ENCODE measurements around the gene C1orf122. TPM values are rescaled to one million over a fixed set of nuclear protein-coding genes. Genes with fewer than 3 reads are reported as not detected.
A peak's percentile ranks its signal among the peaks of the same experiment; 100 is the strongest.

Gene C1orf122
- polyA plus RNA-seq, 1 of the 3 experiments (the other 2 are of a cell fraction): 75.3 TPM

DNA sequence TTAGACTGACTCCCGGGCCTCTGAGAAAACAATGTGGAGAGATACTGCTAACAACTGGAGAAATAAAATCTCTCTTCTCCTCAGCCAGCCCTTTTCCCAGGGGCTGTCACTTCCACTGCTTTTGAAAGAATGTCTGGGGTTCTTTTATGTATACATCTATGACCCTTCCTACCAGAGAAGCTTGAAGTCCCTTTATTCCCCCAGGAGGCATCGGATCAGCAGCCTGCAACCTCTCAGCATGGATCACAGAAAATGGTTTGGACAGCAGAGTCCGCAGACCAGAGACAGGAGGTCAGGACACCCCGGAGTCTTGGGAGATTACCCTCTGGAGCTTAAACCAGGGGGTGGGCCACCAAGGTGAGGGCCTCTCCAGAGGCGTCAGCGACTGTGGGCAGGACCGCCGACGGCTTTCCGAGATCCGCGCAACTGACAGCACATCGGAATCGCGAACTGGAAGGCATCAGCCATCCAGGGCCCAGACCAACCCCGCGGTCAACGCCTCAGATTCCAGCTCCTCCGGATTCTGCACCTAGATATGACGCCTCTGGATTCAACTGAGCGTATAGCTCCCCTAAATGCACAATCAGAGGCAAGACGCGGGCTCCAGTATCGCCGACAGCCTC is 43.7 kb upstream of the C1orf122 start:
- Histone ChIP-seq H3K79me2 (ENCODE audit: insufficient read depth) (no peaks in the 10 kb centered on the region), H3K36me3 (replicated peaks in 1 of 2; ENCODE audit: control insufficient read depth in 1 of 2, insufficient read depth in 2 of 2, low read length in 1 of 2) (no peaks in the 10 kb centered on the region), H3K9me2 (no peaks in the 10 kb centered on the region), H3K4me1 (ENCODE audit: control insufficient read depth in 1 of 2, insufficient read depth in 2 of 2, low read depth in 1 of 2, low read length in 1 of 2) (peaks cover 0 to 13% of the 10 kb centered on the region in 2 experiments; a peak in 1 of 4 replicates), H3K27ac (ENCODE audit: low read depth in 2 of 2, low read length in 1 of 2) (no peak overlapping the region), H4K20me1 (ENCODE audit: insufficient read depth) (0 out of 2 replicates have a peak, but pooled peaks cover 3% of the 10 kb centered on the region), H3K9ac (no peak overlapping the region), H3K9me3 (no peaks in the 10 kb centered on the region), H2AFZ (ENCODE audit: low read depth) (no peak overlapping the region), H3K4me3 (ENCODE audit: low read depth in 2 of 2, low read length in 1 of 2) (peak overlapping the region in 1 of 2 experiments; percentile 42; a peak in 1 of 4 replicates), H3F3A (replicated peaks; ENCODE audit: insufficient read depth) (no peaks in the 10 kb centered on the region), H3K27me3 (ENCODE audit: insufficient read depth) (peaks cover 40% of the 10 kb centered on the region), H3K4me2 (no peak overlapping the region)
- TF ChIP-seq, protein P1, sequence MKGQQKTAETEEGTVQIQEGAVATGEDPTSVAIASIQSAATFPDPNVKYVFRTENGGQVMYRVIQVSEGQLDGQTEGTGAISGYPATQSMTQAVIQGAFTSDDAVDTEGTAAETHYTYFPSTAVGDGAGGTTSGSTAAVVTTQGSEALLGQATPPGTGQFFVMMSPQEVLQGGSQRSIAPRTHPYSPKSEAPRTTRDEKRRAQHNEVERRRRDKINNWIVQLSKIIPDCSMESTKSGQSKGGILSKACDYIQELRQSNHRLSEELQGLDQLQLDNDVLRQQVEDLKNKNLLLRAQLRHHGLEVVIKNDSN (IDR thresholded peaks at IDR 0.05; ENCODE audit: borderline replicate concordance, low read depth): no peak
- TF ChIP-seq, protein P2, sequence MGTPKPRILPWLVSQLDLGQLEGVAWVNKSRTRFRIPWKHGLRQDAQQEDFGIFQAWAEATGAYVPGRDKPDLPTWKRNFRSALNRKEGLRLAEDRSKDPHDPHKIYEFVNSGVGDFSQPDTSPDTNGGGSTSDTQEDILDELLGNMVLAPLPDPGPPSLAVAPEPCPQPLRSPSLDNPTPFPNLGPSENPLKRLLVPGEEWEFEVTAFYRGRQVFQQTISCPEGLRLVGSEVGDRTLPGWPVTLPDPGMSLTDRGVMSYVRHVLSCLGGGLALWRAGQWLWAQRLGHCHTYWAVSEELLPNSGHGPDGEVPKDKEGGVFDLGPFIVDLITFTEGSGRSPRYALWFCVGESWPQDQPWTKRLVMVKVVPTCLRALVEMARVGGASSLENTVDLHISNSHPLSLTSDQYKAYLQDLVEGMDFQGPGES (IDR thresholded peaks at IDR 0.05; ENCODE audit: low read depth, low read length): no peak
- TF ChIP-seq TAF1 (IDR thresholded peaks at IDR 0.05; ENCODE audit: borderline replicate concordance, low read depth, low read length) (no peak), RCOR1 (IDR thresholded peaks at IDR 0.05; ENCODE audit: low read length) (no peak), EZH2phosphoT487 (IDR thresholded peaks at IDR 0.05; ENCODE audit: borderline replicate concordance, low read depth) (no peak), EP300 (IDR thresholded peaks at IDR 0.05; ENCODE audit: borderline replicate concordance in 1 of 2, low read depth in 1 of 2, low read length in 1 of 2) (no peak), TCF12 (IDR thresholded peaks at IDR 0.05) (no peak), POLR2AphosphoS5 (IDR thresholded peaks at IDR 0.05; ENCODE audit: low read depth, low read length) (no peak), YY1 (IDR thresholded peaks at IDR 0.05; ENCODE audit: low read depth) (no peak), SIN3A (IDR thresholded peaks at IDR 0.05; ENCODE audit: borderline replicate concordance, low read depth, low read length) (no peak), GATA2 (CRISPR knock-in tag; IDR thresholded peaks at IDR 0.05) (no peak), MXI1 (IDR thresholded peaks at IDR 0.05; ENCODE audit: low read depth, low read length) (no peak), JUND (IDR thresholded peaks at IDR 0.05) (no peak), SMC3 (IDR thresholded peaks at IDR 0.05; ENCODE audit: low read depth, low read length) (no peak), NRF1 (IDR thresholded peaks at IDR 0.05; ENCODE audit: low read depth, low read length) (no peak), FOSL2 (IDR thresholded peaks at IDR 0.05; ENCODE audit: borderline replicate concordance, low read depth) (no peak), GABPA (IDR thresholded peaks at IDR 0.05; ENCODE audit: low read depth) (no peak), ELF1 (IDR thresholded peaks at IDR 0.05) (no peak)
- TF ChIP-seq, protein P3, sequence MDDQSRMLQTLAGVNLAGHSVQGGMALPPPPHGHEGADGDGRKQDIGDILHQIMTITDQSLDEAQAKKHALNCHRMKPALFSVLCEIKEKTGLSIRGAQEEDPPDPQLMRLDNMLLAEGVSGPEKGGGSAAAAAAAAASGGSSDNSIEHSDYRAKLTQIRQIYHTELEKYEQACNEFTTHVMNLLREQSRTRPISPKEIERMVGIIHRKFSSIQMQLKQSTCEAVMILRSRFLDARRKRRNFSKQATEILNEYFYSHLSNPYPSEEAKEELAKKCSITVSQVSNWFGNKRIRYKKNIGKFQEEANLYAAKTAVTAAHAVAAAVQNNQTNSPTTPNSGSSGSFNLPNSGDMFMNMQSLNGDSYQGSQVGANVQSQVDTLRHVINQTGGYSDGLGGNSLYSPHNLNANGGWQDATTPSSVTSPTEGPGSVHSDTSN (IDR thresholded peaks at IDR 0.05): no peak
- TF ChIP-seq, protein P4, sequence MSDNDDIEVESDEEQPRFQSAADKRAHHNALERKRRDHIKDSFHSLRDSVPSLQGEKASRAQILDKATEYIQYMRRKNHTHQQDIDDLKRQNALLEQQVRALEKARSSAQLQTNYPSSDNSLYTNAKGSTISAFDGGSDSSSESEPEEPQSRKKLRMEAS (IDR thresholded peaks at IDR 0.05; ENCODE audit: low read depth): no peak
- POLR2A ChIA-PET: interaction anchor here (0.8 kb wide), 1 partner anchor 31 kb away, joined by 3 read pairs; no protein-coding TSS in a partner anchor
- CTCF ChIA-PET: interaction anchor here (0.7 to 2.4 kb wide), 6 partner anchors 14 to 162 kb away, joined by 3 to 9 read pairs (median 4); a partner anchor contains a TSS
- 3% methylated on average over 6 of the region's 25 CpGs for WGBS (ENCODE audit: low lambda C conversion rate)
- DNase-seq: no peak
